ENCODE measurements around the gene HPCAL1.

The HPCAL1 gene

DNA sequence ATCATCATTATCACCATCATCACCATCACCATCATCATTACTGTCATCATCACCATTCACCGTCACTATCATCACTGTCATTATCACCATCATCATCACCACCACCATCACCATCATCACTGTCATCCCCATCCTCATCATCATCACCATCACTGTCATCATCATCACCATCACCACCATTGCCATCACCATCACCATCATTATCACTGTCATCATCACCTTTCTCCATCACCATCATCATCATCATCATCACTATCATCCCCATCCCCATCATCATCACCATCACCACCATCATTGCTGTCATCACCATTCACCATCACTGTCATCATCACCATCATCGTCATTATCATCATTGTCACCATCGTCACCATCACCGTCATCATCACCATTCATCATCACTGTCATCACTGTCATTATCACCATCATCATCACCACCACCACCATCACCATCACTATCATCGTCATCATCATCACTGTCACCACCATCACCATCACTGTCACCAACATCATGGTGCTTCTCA, 9.8 kb downstream of the HPCAL1 start:
- peaks cover 93% of the 10 kb centered on the region for H3K79me2 ChIP-seq (ENCODE audit: control insufficient read depth, insufficient read depth, low read length, unreplicated experiment)
- H2AFZ ChIP-seq (ENCODE audit: low read length, unreplicated experiment) = no peak overlapping the region
- peaks cover 15% of the 10 kb centered on the region for H3K36me3 ChIP-seq (ENCODE audit: insufficient read depth, low read length)
- H3K27ac ChIP-seq (ENCODE audit: low read depth, low read length) = no peak overlapping the region
- H3K27me3 ChIP-seq (ENCODE audit: insufficient read depth, low read length) = no peaks in the 10 kb centered on the region
- peaks cover 14% of the 10 kb centered on the region for H3K4me1 ChIP-seq (ENCODE audit: control insufficient read depth, insufficient read depth, low read length, unreplicated experiment)
- H3K4me3 ChIP-seq (ENCODE audit: low read depth, low read length) = no peak overlapping the region

DNA sequence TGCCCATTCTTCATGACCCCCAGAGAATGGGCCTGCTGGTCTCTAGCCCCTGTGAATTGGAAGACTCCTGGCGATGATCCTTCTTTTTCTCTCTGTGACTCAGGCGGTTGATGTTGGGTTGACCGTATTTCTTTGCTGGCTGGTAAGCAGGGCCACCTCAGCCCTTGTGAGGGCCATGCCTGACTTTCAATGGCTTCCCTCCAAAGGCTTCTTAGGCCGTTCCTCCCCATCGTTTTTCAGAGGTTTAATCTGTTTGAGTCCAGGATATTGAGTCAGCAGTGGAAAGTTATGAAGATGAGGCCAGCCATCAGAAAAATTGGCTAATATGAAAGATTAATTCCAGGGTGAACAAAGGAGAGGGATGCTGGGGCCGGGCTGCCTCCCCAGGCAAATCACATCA, 13.6 kb downstream of the HPCAL1 start:
- H2AFZ ChIP-seq (ENCODE audit: low read length, unreplicated experiment) = no peak overlapping the region
- peaks cover 15% of the 10 kb centered on the region for H3K36me3 ChIP-seq (ENCODE audit: insufficient read depth, low read length)
- peak overlapping the region; percentile 27 for H3K27ac ChIP-seq (ENCODE audit: low read depth, low read length)
- peaks cover 83% of the 10 kb centered on the region for H3K79me2 ChIP-seq (ENCODE audit: control insufficient read depth, insufficient read depth, low read length, unreplicated experiment)
- H3K4me3 ChIP-seq (ENCODE audit: low read depth, low read length) = no peak overlapping the region
- H3K27me3 ChIP-seq (ENCODE audit: insufficient read depth, low read length) = no peaks in the 10 kb centered on the region
- H3K4me1 ChIP-seq (ENCODE audit: control insufficient read depth, insufficient read depth, low read length, unreplicated experiment) = peaks cover 10% of the 10 kb centered on the region

DNA sequence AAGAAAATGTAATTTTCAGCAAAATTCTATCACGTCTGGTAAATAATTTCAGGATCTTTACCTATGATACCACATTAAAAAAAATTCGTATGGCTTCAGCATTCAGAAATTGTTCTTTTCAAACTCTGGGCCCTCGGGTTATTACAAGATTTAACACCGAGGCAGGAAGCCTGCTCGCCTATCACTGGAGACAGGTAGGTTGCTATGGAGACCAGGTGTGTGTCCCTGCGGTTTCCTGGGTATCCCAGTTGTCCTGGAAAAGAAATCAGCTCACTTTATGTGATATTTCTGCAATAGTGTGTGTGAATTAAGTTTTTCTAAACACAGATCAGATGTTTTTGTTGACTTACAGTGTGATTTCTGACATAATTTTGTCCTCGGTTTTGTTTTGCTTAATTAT, 14.2 kb downstream of the HPCAL1 start:
- Histone ChIP-seq H3K79me2 (ENCODE audit: control insufficient read depth, insufficient read depth, low read length, unreplicated experiment) (peaks cover 81% of the 10 kb centered on the region), H3K27me3 (ENCODE audit: insufficient read depth, low read length) (no peaks in the 10 kb centered on the region), H3K36me3 (ENCODE audit: insufficient read depth, low read length) (peaks cover 10% of the 10 kb centered on the region), H2AFZ (ENCODE audit: low read length, unreplicated experiment) (no peak overlapping the region), H3K4me3 (ENCODE audit: low read depth, low read length) (no peak overlapping the region), H3K4me1 (ENCODE audit: control insufficient read depth, insufficient read depth, low read length, unreplicated experiment) (peaks cover 10% of the 10 kb centered on the region), H3K27ac (ENCODE audit: low read depth, low read length) (no peak overlapping the region)

DNA sequence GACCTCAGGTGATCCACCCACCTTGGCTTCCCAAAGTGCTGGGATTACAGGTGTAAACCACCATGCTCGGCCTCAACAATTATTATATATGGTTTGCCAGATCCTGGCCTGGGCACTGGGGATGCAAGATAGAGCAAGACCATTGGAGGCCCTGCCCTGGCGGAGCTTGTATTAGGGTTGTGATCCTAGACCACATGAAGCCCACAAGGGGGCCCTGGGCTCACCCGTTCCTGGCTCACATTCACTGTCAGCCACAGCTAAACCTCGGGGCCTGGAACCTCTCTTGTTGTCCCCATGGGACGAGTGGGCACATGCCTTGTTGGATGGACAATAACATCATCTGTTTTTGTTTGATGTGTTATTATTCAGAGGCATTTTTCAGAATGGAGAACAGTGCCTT, 14.9 kb downstream of the HPCAL1 start:
- no peak overlapping the region for H3K27ac ChIP-seq (ENCODE audit: low read depth, low read length)
- peaks cover 78% of the 10 kb centered on the region for H3K79me2 ChIP-seq (ENCODE audit: control insufficient read depth, insufficient read depth, low read length, unreplicated experiment)
- no peak overlapping the region for H2AFZ ChIP-seq (ENCODE audit: low read length, unreplicated experiment)
- peaks cover 2% of the 10 kb centered on the region; the same call in 1 of the 2 replicates for H3K36me3 ChIP-seq (ENCODE audit: insufficient read depth, low read length)
- H3K4me3 ChIP-seq (ENCODE audit: low read depth, low read length) = no peak overlapping the region
- no peaks in the 10 kb centered on the region for H3K27me3 ChIP-seq (ENCODE audit: insufficient read depth, low read length)
- peaks cover 10% of the 10 kb centered on the region for H3K4me1 ChIP-seq (ENCODE audit: control insufficient read depth, insufficient read depth, low read length, unreplicated experiment)

DNA sequence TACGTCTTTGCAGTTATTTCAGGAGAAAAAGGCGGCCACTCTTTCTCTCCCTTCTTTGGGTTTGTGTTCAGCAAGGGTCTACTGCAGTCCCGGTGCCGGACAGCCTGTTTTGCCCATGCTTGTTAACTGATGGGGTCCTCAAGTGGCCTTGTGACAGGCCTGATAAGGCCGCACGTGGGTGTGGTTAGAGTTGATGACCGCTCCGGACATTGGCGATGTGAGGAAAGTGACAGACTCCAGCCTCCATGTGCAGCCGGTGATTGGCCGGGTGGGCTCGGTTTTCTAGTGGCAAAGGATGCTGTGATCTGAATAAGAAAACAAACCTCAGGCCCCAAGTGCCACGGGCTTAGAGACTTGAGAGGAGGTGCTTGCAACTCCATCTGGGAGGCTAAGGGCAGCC, 15.6 kb downstream of the HPCAL1 start:
- H2AFZ ChIP-seq (ENCODE audit: low read length, unreplicated experiment) = no peak overlapping the region

DNA sequence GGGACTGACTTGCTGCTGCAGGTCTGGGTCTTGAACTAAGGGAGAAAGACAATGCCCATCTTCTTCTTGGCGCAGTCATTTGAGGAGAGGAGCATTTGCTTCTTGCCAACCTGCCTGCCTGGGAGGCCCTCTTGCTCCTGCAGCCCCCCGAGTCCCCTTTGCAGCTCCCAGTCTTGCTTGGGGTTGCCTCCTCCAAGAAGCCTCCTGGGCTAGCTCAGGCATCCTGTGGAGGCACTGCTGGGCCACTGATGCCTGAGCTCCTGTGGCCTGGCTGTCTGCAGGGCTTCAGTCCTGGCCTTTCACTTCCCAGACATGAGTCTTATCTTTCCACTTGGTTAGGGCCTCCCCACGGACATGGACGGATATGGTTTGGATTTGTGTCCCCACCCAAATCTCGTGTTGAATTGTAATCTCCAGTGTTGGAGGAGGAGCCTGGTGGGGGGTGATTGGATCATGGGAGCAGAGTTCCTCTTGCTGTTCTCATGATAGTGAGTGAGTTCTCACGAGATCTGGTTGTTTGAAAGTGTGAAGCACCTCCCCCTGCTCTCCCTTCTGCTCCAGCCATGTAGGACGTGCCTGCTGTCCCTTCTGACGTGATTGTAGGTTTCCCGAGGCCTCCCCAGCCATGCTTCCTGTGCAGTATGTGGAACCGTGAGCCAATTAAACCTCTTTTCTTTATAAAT, 17.3 kb downstream of the HPCAL1 start:
- Histone ChIP-seq H3K27me3 (ENCODE audit: insufficient read depth, low read length) (no peaks in the 10 kb centered on the region), H3K27ac (ENCODE audit: low read depth, low read length) (no peak overlapping the region), H2AFZ (ENCODE audit: low read length, unreplicated experiment) (no peak overlapping the region), H3K79me2 (ENCODE audit: control insufficient read depth, insufficient read depth, low read length, unreplicated experiment) (peaks cover 78% of the 10 kb centered on the region), H3K4me3 (ENCODE audit: low read depth, low read length) (no peak overlapping the region), H3K36me3 (ENCODE audit: insufficient read depth, low read length) (no peaks in the 10 kb centered on the region), H3K4me1 (ENCODE audit: control insufficient read depth, insufficient read depth, low read length, unreplicated experiment) (peaks cover 20% of the 10 kb centered on the region)

More for the DNA sequence above, 15.6 kb downstream of the HPCAL1 start:
- Histone ChIP-seq H3K4me1 (ENCODE audit: control insufficient read depth, insufficient read depth, low read length, unreplicated experiment) (peaks cover 10% of the 10 kb centered on the region), H3K79me2 (ENCODE audit: control insufficient read depth, insufficient read depth, low read length, unreplicated experiment) (peaks cover 78% of the 10 kb centered on the region), H3K27ac (ENCODE audit: low read depth, low read length) (no peak overlapping the region), H3K36me3 (ENCODE audit: insufficient read depth, low read length) (no peaks in the 10 kb centered on the region), H3K27me3 (ENCODE audit: insufficient read depth, low read length) (no peaks in the 10 kb centered on the region), H3K4me3 (ENCODE audit: low read depth, low read length) (no peak overlapping the region)

DNA sequence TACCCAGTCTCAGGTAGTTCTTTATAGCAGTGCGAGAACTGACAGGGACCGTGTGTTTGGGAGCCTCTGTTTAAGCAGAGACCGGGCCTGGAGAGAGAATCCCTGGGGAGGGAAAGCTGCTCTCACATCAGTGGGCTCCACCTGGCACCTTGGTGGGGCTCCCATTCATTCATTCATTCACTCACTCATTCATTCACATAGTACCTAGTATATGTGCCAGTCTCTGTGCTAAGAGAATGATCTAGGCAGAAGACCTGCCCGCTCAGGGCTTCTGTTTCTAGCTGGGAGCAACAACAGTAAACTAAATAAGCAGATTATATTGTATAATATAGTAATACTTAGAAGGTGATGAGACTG, 17.8 kb downstream of the HPCAL1 start:
- H3K27me3 ChIP-seq (ENCODE audit: insufficient read depth, low read length) = no peaks in the 10 kb centered on the region
- no peak overlapping the region for H3K4me3 ChIP-seq (ENCODE audit: low read depth, low read length)
- H3K4me1 ChIP-seq (ENCODE audit: control insufficient read depth, insufficient read depth, low read length, unreplicated experiment) = peaks cover 20% of the 10 kb centered on the region
- H3K27ac ChIP-seq (ENCODE audit: low read depth, low read length) = no peak overlapping the region
- H2AFZ ChIP-seq (ENCODE audit: low read length, unreplicated experiment) = no peak overlapping the region
- H3K36me3 ChIP-seq (ENCODE audit: insufficient read depth, low read length) = no peaks in the 10 kb centered on the region
- peaks cover 78% of the 10 kb centered on the region for H3K79me2 ChIP-seq (ENCODE audit: control insufficient read depth, insufficient read depth, low read length, unreplicated experiment)

DNA sequence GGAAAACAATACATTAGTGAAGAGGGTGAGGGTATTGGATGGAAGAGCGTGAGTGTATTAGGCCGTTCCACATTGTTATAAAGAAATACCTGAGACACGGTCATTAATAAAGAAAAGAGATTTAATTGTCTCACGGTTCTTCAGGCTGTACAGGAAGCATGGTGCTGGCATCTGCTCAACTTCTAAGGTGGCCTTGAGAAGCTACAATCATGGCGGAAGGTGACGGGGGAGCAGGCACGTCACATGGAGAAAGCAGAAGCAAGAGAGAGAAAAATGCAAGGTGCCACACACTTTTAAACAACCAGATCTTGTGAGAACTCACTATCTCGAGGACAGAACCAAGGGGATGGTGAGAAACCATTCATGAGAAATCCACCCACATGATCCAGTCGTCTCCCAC, 18.2 kb downstream of the HPCAL1 start:
- Histone ChIP-seq H3K27ac (ENCODE audit: low read depth, low read length) (no peak overlapping the region), H3K4me1 (ENCODE audit: control insufficient read depth, insufficient read depth, low read length, unreplicated experiment) (peaks cover 19% of the 10 kb centered on the region), H3K4me3 (ENCODE audit: low read depth, low read length) (no peak overlapping the region), H3K27me3 (ENCODE audit: insufficient read depth, low read length) (no peaks in the 10 kb centered on the region), H3K36me3 (ENCODE audit: insufficient read depth, low read length) (no peaks in the 10 kb centered on the region), H2AFZ (ENCODE audit: low read length, unreplicated experiment) (no peak overlapping the region), H3K79me2 (ENCODE audit: control insufficient read depth, insufficient read depth, low read length, unreplicated experiment) (peaks cover 79% of the 10 kb centered on the region)

DNA sequence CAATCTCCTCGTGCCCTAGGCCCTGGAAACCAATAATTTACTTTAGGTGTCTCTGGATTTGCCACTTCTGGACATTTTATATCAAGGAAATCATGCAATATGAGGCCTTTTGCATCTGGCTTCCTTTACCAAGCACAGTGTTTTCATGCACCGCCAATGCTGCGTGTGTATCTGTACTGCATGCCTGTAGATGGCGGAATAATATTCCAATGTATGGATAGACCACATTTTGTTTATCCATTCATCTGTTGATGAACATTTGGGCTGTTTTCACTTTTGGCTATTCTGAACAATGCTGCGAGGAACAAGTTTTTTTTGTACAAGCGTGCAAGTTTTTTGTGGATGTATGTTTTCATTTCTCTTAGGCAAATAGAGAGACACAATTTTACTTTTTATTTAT, 18.9 kb downstream of the HPCAL1 start:
- H2AFZ ChIP-seq (ENCODE audit: low read length, unreplicated experiment) = no peak overlapping the region
- no peaks in the 10 kb centered on the region for H3K27me3 ChIP-seq (ENCODE audit: insufficient read depth, low read length)
- H3K36me3 ChIP-seq (ENCODE audit: insufficient read depth, low read length) = no peaks in the 10 kb centered on the region
- no peak overlapping the region for H3K4me3 ChIP-seq (ENCODE audit: low read depth, low read length)
- peaks cover 78% of the 10 kb centered on the region for H3K79me2 ChIP-seq (ENCODE audit: control insufficient read depth, insufficient read depth, low read length, unreplicated experiment)
- H3K4me1 ChIP-seq (ENCODE audit: control insufficient read depth, insufficient read depth, low read length, unreplicated experiment) = peaks cover 12% of the 10 kb centered on the region
- H3K27ac ChIP-seq (ENCODE audit: low read depth, low read length) = no peak overlapping the region

DNA sequence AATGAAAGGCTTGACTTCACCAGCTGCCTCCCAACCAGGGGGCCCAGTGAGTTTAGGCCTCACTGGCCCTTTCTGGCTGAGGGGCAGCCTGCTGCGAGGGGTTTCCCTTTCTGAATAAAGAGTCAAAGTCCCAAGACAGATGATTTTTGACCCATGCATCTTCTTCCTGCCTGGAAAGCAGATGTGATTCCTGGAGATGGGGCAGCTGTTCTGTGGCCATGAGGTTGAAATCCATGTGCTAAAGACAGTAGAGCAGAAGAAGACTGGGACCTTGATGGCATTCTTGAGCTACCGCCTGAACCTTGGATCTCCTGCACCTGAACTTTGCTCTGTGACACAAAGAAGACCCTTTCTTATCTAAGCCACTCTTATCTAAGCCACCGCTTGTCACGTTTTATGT, 19.8 kb downstream of the HPCAL1 start:
- Histone ChIP-seq H3K79me2 (ENCODE audit: control insufficient read depth, insufficient read depth, low read length, unreplicated experiment) (peaks cover 75% of the 10 kb centered on the region), H3K27me3 (ENCODE audit: insufficient read depth, low read length) (no peaks in the 10 kb centered on the region), H2AFZ (ENCODE audit: low read length, unreplicated experiment) (no peak overlapping the region), H3K4me1 (ENCODE audit: control insufficient read depth, insufficient read depth, low read length, unreplicated experiment) (peaks cover 10% of the 10 kb centered on the region), H3K27ac (ENCODE audit: low read depth, low read length) (no peak overlapping the region), H3K36me3 (ENCODE audit: insufficient read depth, low read length) (no peaks in the 10 kb centered on the region), H3K4me3 (ENCODE audit: low read depth, low read length) (no peak overlapping the region)

DNA sequence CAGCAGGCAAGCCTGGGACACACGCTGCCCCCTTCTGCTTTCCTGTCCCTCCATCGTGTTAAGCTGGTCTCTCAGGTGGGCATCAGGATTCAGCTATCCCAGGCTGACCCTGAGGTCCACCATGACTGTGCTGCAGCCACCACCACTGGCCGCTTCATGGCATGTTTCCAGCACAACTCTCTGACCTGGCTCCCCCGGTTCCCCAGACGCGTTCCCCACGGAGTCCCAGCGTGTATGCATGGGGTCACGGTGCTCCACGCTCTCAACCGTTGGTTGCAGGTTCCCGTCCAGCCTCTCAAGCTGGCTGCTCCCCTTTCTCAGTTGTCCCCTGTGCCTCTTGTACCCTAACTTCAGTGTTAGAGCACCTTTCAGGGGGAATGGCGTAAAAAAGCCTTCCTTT, 20.3 kb downstream of the HPCAL1 start:
- Histone ChIP-seq H3K27ac (ENCODE audit: low read depth, low read length) (no peak overlapping the region), H3K4me3 (ENCODE audit: low read depth, low read length) (no peak overlapping the region), H3K27me3 (ENCODE audit: insufficient read depth, low read length) (no peaks in the 10 kb centered on the region), H3K4me1 (ENCODE audit: control insufficient read depth, insufficient read depth, low read length, unreplicated experiment) (peaks cover 10% of the 10 kb centered on the region), H2AFZ (ENCODE audit: low read length, unreplicated experiment) (no peak overlapping the region), H3K79me2 (ENCODE audit: control insufficient read depth, insufficient read depth, low read length, unreplicated experiment) (peaks cover 75% of the 10 kb centered on the region), H3K36me3 (ENCODE audit: insufficient read depth, low read length) (no peaks in the 10 kb centered on the region)
